Activated naive CD4-positive, alpha-beta T cell treated with anti-CD3 and anti-CD28 coated beads, Interleukin-2, amount 50 U/mL, for 24 hours (primary cell): Measurements from ENCODE around the gene PCDHGA6.

ENCODE experiments used
- H3K27ac Mint-ChIP-seq: one replicate; pipeline ENCODE4 v1.8.0; 2021; ENCODE audit warnings: mild to moderate bottlenecking, mixed read lengths
- H3K27me3 Mint-ChIP-seq: one replicate; pipeline ENCODE4 v1.8.0; 2021; ENCODE audit warnings: mixed read lengths
- H3K36me3 Mint-ChIP-seq: one replicate; pipeline ENCODE4 v1.8.0; 2021; ENCODE audit warnings: mixed read lengths
- H3K4me1 Mint-ChIP-seq: one replicate; pipeline ENCODE4 v1.8.0; 2021; ENCODE audit warnings: mixed read lengths
- H3K4me3 Mint-ChIP-seq: one replicate; pipeline ENCODE4 v1.8.0; 2021; ENCODE audit warnings: mild to moderate bottlenecking, mixed read lengths
- H3K9me3 Mint-ChIP-seq: one replicate; pipeline ENCODE4 v1.8.0; 2021; ENCODE audit warnings: mixed read lengths

The PCDHGA6 gene

DNA sequence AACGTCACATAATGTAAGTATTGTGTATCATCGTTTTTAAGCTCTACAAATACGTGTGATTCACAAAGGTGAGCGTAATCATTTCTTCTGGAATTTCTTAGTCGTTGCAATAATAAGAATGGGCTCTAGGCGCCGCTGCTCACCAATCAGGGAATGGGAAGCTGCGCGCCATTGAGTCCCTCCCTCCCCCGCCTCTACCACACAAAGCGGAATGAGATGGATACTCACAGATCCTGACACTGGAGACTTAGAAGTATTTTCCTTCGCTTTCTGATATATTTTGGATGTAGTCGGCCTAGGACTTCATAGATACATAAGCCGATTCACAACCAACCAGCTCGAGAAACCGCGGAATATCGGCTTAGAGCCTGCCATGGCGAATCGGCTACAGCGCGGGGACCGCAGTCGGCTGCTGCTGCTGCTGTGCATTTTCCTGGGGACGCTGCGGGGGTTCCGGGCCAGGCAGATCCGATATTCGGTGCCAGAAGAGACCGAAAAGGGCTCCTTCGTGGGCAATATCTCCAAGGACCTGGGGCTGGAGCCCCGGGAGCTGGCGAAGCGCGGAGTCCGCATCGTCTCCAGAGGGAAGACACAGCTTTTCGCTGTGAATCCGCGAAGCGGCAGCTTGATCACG lies 47.3 kb downstream of the PCDHGA6 start, which contains the start of gene PCDHGA11:
PCDHGA11 (plus strand) TSS at position 197 of the 634 bp plus-strand sequence; CDS start at position 374, 177 bp downstream.
- H3K4me3 Mint-ChIP-seq: peak within 1 kb of the TSS; percentile 70
- H3K4me1 Mint-ChIP-seq: no peaks in the 10 kb centered on the region
- peaks cover 59% of the 10 kb centered on the region for H3K27me3 Mint-ChIP-seq
- H3K27ac Mint-ChIP-seq: peak within 1 kb of the TSS; percentile 17
- H3K9me3 Mint-ChIP-seq: peaks cover 26% of the 10 kb centered on the region
- H3K36me3 Mint-ChIP-seq: peaks cover 27% of the 10 kb centered on the region

DNA sequence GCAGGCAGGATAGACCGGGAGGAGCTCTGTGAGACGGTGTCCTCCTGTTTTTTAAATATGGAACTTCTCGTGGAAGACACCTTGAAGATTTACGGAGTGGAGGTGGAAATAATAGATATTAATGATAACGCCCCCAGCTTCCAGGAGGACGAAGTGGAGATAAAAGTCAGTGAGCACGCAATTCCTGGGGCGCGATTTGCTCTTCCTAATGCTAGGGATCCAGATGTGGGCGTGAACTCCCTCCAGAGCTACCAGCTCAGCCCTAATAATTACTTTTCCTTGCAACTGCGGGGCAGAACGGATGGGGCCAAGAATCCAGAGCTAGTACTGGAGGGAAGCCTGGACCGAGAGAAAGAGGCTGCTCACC lies 47.8 kb downstream of the PCDHGA6 start:
- Mint-ChIP-seq H3K36me3 (peaks cover 27% of the 10 kb centered on the region), H3K4me1 (no peaks in the 10 kb centered on the region), H3K4me3 (peak overlapping the region; percentile 70), H3K27ac (peak overlapping the region; percentile 17), H3K27me3 (peaks cover 60% of the 10 kb centered on the region), H3K9me3 (peaks cover 26% of the 10 kb centered on the region)

DNA sequence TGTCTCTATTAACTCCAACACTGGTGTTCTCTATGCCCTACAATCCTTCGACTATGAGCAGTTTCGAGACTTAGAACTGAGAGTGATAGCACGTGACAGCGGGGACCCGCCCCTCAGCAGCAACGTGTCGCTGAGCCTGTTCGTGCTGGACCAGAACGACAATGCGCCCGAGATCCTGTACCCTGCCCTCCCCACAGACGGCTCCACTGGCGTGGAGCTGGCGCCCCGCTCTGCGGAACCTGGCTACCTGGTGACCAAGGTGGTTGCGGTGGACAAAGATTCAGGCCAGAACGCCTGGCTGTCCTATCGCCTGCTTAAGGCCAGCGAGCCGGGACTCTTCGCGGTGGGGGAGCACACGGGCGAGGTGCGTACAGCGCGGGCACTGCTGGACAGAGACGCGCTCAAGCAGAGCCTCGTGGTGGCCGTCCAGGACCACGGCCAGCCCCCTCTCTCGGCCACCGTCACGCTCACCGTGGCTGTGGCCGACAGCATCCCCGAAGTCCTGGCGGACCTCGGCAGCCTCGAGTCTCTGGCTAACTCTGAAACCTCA lies 49.1 kb downstream of the PCDHGA6 start:
- Mint-ChIP-seq H3K4me3 (no peak overlapping the region), H3K27ac (no peak overlapping the region), H3K36me3 (peaks cover 25% of the 10 kb centered on the region), H3K4me1 (no peaks in the 10 kb centered on the region), H3K9me3 (peaks cover 28% of the 10 kb centered on the region), H3K27me3 (peaks cover 62% of the 10 kb centered on the region)

DNA sequence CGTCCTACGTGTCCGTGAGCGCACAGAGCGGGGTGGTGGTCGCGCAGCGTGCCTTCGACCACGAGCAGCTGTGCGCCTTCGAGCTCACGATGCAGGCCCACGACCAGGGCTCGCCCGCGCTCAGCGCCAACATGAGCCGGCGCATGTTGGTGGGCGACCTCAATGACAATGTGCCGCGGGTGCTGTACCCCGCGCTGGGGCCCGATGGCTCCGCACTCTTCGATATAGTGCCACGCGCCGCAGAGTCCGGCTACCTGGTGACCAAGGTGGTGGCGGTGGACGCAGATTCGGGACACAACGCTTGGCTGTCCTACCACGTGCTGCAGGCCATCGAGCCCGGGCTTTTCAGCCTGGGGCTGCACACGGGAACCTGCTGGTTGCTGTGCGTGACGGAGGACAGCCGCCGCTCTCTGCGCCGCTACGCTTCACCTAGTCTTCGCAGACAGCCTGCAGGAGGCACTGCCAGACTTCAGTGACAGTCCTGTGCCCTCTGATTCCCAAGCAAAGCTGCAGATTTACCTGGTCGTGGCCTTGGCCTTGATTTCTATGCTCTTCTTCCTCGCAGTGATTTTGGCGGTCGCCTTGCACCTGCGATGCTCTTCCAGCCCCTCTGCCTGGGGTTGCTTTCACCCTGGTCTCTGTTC lies 54.2 kb downstream of the PCDHGA6 start:
- H3K27me3 Mint-ChIP-seq: peaks cover 56% of the 10 kb centered on the region
- H3K9me3 Mint-ChIP-seq: peaks cover 32% of the 10 kb centered on the region
- H3K4me3 Mint-ChIP-seq: no peak overlapping the region
- H3K27ac Mint-ChIP-seq: no peak overlapping the region
- H3K4me1 Mint-ChIP-seq: peaks cover 16% of the 10 kb centered on the region
- peaks cover 18% of the 10 kb centered on the region for H3K36me3 Mint-ChIP-seq
